ENCODE measurements around the gene WDR62.

- no peak for TF ChIP-seq CTCF (IDR thresholded peaks at IDR 0.05)
- TF ChIP-seq POLR2A (IDR thresholded peaks at IDR 0.05), result no peak
These were observed 6.9 kb upstream of the WDR62 start for GRCh38 chr19:36047835-36048234.

All from tibial nerve (tissue), 3 donors.